H1 (cell line): ENCODE data around the gene ME3. TPM values are rescaled to one million over a fixed set of nuclear protein-coding genes. Genes with fewer than 3 reads are reported as not detected.

ENCODE experiments used
- CBX8 ChIP-seq: fragments of 300-800, 300-1000 bp; sonication (generic); IDR thresholded peaks from 2 replicates; pipeline ENCODE4 v1.7.1; 2016; ENCODE audit warnings: low read depth, low read length, borderline replicate concordance
- CHD2 ChIP-seq: IDR thresholded peaks from 2 replicates; pipeline ENCODE4 v1.6.1; 2012; ENCODE audit warnings: low read length, improper control_type of control experiment
- SP4 ChIP-seq: IDR thresholded peaks from 2 replicates; pipeline ENCODE4 v1.6.1; 2012; ENCODE audit warnings: low read length, inconsistent platforms
- SRF ChIP-seq: IDR thresholded peaks from 2 replicates; pipeline ENCODE4 v1.6.1; 2011; ENCODE audit warnings: mild to moderate bottlenecking, low read depth, low read length, moderate library complexity
- TEAD4 ChIP-seq: IDR thresholded peaks from 2 replicates; pipeline ENCODE4 v1.6.1; 2012; ENCODE audit warnings: low read depth, low read length, inconsistent platforms, mixed read lengths
- polyA plus RNA-seq, 7 experiments: library from polyadenylated mRNA; depleted of rRNA in 3 of 7; stranded (reverse) in 5 of 7; unstranded in 2 of 7; fragments of >200 nt in 5 of 7; fragments of 200-250 nt in 2 of 7; gene quantifications; 1 replicate in 5 of 7; 2 replicates in 1 of 7; 4 replicates in 1 of 7; pipeline versions ENCODE4 v1.2.1 to v1.2.3, GENCODE V29; 2011 to 2013; ENCODE audit warnings: missing spikeins in 2 of 7, mixed read lengths in 2 of 7
- total RNA-seq: library from RNA; stranded (reverse); fragmentation: NEBNext Ultra II Directional; extraction: Animal tissue kit (Norgen Biotek cat#: 25700); gene quantifications from 2 replicates; pipeline ENCODE4 v1.2.1, GENCODE V29; 2021
- TF ChIP-seq, protein P1 (sequence below): fragments of 300-600 bp; sonication (generic); IDR thresholded peaks from 2 replicates; pipeline ENCODE4 v1.7.1; 2012; ENCODE audit warnings: low read length, moderate library complexity, mild to moderate bottlenecking, inconsistent platforms; ENCODE audit not compliant: insufficient replicate concordance

The ME3 gene
- total and polyA plus RNA-seq, 2 of the 8 experiments (the other 6 are each of a cell fraction or from before 2014, with no cell fraction given): 1.5 to 2.8 TPM

DNA sequence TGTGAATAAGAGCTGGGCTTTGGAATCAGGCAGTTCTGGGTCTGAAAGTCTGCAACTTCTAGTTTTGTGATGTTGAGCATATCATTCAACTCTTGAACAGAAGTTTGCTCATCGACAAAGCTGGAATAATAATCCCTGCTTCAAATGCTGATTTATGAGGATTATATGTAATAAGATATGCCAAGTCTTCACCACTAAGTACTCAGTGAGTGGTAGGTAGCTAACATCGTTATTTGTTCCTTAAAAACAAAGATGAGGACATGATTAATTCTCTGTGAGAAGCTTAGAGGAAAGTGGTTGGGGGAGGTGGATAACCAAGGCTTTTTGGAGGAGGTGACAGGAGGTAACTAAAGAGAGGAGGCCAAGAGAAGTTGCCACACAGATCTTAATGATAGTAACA lies 96.5 kb downstream of the ME3 start (continued):
- TF ChIP-seq, protein P1, sequence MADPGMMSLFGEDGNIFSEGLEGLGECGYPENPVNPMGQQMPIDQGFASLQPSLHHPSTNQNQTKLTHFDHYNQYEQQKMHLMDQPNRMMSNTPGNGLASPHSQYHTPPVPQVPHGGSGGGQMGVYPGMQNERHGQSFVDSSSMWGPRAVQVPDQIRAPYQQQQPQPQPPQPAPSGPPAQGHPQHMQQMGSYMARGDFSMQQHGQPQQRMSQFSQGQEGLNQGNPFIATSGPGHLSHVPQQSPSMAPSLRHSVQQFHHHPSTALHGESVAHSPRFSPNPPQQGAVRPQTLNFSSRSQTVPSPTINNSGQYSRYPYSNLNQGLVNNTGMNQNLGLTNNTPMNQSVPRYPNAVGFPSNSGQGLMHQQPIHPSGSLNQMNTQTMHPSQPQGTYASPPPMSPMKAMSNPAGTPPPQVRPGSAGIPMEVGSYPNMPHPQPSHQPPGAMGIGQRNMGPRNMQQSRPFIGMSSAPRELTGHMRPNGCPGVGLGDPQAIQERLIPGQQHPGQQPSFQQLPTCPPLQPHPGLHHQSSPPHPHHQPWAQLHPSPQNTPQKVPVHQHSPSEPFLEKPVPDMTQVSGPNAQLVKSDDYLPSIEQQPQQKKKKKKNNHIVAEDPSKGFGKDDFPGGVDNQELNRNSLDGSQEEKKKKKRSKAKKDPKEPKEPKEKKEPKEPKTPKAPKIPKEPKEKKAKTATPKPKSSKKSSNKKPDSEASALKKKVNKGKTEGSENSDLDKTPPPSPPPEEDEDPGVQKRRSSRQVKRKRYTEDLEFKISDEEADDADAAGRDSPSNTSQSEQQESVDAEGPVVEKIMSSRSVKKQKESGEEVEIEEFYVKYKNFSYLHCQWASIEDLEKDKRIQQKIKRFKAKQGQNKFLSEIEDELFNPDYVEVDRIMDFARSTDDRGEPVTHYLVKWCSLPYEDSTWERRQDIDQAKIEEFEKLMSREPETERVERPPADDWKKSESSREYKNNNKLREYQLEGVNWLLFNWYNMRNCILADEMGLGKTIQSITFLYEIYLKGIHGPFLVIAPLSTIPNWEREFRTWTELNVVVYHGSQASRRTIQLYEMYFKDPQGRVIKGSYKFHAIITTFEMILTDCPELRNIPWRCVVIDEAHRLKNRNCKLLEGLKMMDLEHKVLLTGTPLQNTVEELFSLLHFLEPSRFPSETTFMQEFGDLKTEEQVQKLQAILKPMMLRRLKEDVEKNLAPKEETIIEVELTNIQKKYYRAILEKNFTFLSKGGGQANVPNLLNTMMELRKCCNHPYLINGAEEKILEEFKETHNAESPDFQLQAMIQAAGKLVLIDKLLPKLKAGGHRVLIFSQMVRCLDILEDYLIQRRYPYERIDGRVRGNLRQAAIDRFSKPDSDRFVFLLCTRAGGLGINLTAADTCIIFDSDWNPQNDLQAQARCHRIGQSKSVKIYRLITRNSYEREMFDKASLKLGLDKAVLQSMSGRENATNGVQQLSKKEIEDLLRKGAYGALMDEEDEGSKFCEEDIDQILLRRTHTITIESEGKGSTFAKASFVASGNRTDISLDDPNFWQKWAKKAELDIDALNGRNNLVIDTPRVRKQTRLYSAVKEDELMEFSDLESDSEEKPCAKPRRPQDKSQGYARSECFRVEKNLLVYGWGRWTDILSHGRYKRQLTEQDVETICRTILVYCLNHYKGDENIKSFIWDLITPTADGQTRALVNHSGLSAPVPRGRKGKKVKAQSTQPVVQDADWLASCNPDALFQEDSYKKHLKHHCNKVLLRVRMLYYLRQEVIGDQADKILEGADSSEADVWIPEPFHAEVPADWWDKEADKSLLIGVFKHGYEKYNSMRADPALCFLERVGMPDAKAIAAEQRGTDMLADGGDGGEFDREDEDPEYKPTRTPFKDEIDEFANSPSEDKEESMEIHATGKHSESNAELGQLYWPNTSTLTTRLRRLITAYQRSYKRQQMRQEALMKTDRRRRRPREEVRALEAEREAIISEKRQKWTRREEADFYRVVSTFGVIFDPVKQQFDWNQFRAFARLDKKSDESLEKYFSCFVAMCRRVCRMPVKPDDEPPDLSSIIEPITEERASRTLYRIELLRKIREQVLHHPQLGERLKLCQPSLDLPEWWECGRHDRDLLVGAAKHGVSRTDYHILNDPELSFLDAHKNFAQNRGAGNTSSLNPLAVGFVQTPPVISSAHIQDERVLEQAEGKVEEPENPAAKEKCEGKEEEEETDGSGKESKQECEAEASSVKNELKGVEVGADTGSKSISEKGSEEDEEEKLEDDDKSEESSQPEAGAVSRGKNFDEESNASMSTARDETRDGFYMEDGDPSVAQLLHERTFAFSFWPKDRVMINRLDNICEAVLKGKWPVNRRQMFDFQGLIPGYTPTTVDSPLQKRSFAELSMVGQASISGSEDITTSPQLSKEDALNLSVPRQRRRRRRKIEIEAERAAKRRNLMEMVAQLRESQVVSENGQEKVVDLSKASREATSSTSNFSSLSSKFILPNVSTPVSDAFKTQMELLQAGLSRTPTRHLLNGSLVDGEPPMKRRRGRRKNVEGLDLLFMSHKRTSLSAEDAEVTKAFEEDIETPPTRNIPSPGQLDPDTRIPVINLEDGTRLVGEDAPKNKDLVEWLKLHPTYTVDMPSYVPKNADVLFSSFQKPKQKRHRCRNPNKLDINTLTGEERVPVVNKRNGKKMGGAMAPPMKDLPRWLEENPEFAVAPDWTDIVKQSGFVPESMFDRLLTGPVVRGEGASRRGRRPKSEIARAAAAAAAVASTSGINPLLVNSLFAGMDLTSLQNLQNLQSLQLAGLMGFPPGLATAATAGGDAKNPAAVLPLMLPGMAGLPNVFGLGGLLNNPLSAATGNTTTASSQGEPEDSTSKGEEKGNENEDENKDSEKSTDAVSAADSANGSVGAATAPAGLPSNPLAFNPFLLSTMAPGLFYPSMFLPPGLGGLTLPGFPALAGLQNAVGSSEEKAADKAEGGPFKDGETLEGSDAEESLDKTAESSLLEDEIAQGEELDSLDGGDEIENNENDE: no peak
- TF ChIP-seq SP4 (no peak), TEAD4 (no peak), CHD2 (no peak), SRF (no peak), CBX8 (no peak)
